ENCODE results near the gene ADCY1. TPM values are rescaled to one million over a fixed set of nuclear protein-coding genes. Genes with fewer than 3 reads are reported as not detected.

ADCY1 gene
- total RNA-seq, 1 experiment from 2014 or later = 0.71 TPM

- CTCF ChIA-PET = no interaction called here
- no TSS peak for BruUV-seq (replicated peaks)
- H3K4me1 ChIP-seq (ENCODE audit: insufficient read depth, low read length, poor library complexity, severe bottlenecking) = no peaks in the 10 kb centered on the region
Observed at GRCh38 chr7:45583296-45583695, 9.1 kb downstream of the ADCY1 start.

DNA sequence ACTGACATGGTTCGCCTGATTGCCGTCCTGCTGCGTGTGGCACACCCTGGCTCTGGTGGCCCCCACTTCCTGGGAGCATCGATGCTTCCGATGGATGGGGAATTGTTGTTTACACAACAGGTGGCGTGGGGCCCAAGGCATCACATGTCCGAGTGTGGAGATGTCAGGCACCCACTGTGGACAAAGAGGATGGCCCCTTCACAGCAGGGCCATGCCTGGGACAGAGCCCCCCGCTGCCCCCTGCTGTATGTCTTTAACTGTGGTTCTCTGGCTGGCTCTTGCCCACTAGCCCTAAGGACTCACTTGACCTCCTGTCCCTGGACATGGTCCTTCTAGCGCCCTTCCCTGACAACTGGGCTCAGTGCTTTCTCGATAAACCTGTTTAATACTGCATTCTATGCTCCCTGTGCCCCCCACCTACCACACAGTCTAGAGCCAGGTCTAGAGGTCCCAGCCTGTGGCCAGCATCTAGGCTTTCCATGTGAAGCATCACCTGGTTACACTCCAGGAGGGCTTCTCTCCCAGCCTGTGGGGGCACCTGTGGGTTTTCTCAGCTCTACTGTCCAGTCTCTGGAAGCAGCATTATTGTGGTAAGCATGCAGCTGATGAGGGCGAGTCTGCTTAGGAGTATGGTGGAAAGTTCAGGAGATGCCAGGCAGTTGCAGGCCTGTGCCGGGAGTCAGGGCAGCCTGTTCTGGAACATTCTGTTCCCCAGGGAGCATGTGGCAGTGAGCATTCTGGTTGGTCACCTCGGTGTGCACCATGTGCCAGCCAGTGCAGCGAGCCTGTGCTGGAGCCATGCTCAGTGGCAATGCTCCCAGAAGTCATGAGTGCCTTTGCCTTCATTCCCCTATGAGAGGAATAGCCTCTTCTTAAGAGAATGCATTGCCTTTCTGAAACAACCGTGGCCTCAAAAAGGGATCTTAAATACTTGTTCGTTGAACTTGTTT, 10.4 kb downstream of the ADCY1 start:
- TF ChIP-seq, protein P1, sequence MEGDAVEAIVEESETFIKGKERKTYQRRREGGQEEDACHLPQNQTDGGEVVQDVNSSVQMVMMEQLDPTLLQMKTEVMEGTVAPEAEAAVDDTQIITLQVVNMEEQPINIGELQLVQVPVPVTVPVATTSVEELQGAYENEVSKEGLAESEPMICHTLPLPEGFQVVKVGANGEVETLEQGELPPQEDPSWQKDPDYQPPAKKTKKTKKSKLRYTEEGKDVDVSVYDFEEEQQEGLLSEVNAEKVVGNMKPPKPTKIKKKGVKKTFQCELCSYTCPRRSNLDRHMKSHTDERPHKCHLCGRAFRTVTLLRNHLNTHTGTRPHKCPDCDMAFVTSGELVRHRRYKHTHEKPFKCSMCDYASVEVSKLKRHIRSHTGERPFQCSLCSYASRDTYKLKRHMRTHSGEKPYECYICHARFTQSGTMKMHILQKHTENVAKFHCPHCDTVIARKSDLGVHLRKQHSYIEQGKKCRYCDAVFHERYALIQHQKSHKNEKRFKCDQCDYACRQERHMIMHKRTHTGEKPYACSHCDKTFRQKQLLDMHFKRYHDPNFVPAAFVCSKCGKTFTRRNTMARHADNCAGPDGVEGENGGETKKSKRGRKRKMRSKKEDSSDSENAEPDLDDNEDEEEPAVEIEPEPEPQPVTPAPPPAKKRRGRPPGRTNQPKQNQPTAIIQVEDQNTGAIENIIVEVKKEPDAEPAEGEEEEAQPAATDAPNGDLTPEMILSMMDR (conservative IDR thresholded peaks at IDR 0.05; ENCODE audit: low read depth, low read length) = no peak
- TF ChIP-seq EZH2 (IDR thresholded peaks at IDR 0.05; ENCODE audit: borderline replicate concordance, low read depth, low read length, poor library complexity, severe bottlenecking) = no peak
- no peak overlapping the region for H3K4me3 ChIP-seq (ENCODE audit: low read depth, low read length, poor library complexity, severe bottlenecking)
- ChIA-PET POLR2A (ENCODE audit: low non-redundant PET) (no interaction called here), CTCF (no interaction called here)
- no peaks in the 10 kb centered on the region for H3K27me3 ChIP-seq (replicated peaks; ENCODE audit: insufficient read depth, low read depth, low read length, poor library complexity)
- intact Hi-C loops (cut with micrococcal nuclease; ENCODE audit: unreplicated experiment) = no loop called here
- no peaks in the 10 kb centered on the region for H3K36me3 ChIP-seq (ENCODE audit: insufficient read depth, low read length, poor library complexity, severe bottlenecking)
- no peak for DNase-seq (ENCODE audit: low spot score)
- BruUV-seq (replicated peaks) = no TSS peak
- H3K4me1 ChIP-seq (ENCODE audit: insufficient read depth, low read length, poor library complexity, severe bottlenecking) = no peaks in the 10 kb centered on the region
- no peak overlapping the region for H3K27ac ChIP-seq (ENCODE audit: low read depth, low read length, poor library complexity, severe bottlenecking)
- H3K9me3 ChIP-seq (ENCODE audit: low read depth, low read length, poor library complexity, severe bottlenecking) = no peaks in the 10 kb centered on the region

More at GRCh38 chr7:45583296-45583695, 9.1 kb downstream of the ADCY1 start:
- no peak for DNase-seq (ENCODE audit: low spot score)
- Histone ChIP-seq H3K27me3 (replicated peaks; ENCODE audit: insufficient read depth, low read depth, low read length, poor library complexity) (no peaks in the 10 kb centered on the region), H3K27ac (ENCODE audit: low read depth, low read length, poor library complexity, severe bottlenecking) (no peak overlapping the region), H3K9me3 (ENCODE audit: low read depth, low read length, poor library complexity, severe bottlenecking) (no peaks in the 10 kb centered on the region), H3K4me3 (ENCODE audit: low read depth, low read length, poor library complexity, severe bottlenecking) (no peak overlapping the region), H3K36me3 (ENCODE audit: insufficient read depth, low read length, poor library complexity, severe bottlenecking) (no peaks in the 10 kb centered on the region)
- intact Hi-C loops (cut with micrococcal nuclease; ENCODE audit: unreplicated experiment) = no loop called here
- POLR2A ChIA-PET (ENCODE audit: low non-redundant PET) = no interaction called here
- TF ChIP-seq, protein P1 (conservative IDR thresholded peaks at IDR 0.05; ENCODE audit: low read depth, low read length) = no peak
- no peak for TF ChIP-seq EZH2 (IDR thresholded peaks at IDR 0.05; ENCODE audit: borderline replicate concordance, low read depth, low read length, poor library complexity, severe bottlenecking)

DNA sequence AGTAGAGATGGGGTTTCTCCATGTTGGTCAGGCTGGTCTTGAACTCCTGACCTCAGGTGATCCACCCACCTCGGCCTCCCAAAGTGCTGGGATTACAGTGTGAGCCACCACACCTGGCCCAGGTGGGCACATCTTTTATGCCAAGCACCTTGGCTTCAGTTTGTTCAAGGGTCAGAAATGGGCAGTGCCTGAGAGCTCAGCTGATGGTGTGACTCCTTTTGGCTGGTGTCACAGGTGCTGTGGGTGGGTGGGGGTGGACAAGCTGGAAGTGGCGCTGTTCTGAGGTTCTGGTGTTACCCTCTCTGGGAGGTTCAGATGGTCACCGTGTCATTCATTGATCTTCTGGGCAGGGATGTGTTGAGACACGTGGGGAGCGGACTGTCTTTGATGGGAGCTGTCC, 11.5 kb downstream of the ADCY1 start:
- intact Hi-C loops (cut with micrococcal nuclease; ENCODE audit: unreplicated experiment) = no loop called here
- H3K27me3 ChIP-seq (replicated peaks; ENCODE audit: insufficient read depth, low read depth, low read length, poor library complexity) = no peaks in the 10 kb centered on the region
- no peak for TF ChIP-seq EZH2 (IDR thresholded peaks at IDR 0.05; ENCODE audit: borderline replicate concordance, low read depth, low read length, poor library complexity, severe bottlenecking)
- TF ChIP-seq, protein P1 (conservative IDR thresholded peaks at IDR 0.05; ENCODE audit: low read depth, low read length) = no peak
- POLR2A ChIA-PET (ENCODE audit: low non-redundant PET) = no interaction called here
- DNase-seq (ENCODE audit: low spot score) = no peak
- no peaks in the 10 kb centered on the region for H3K9me3 ChIP-seq (ENCODE audit: low read depth, low read length, poor library complexity, severe bottlenecking)
- no peaks in the 10 kb centered on the region for H3K36me3 ChIP-seq (ENCODE audit: insufficient read depth, low read length, poor library complexity, severe bottlenecking)
- no TSS peak for BruUV-seq (replicated peaks)
- no peaks in the 10 kb centered on the region for H3K4me1 ChIP-seq (ENCODE audit: insufficient read depth, low read length, poor library complexity, severe bottlenecking)
- no peak overlapping the region for H3K4me3 ChIP-seq (ENCODE audit: low read depth, low read length, poor library complexity, severe bottlenecking)
- no peak overlapping the region for H3K27ac ChIP-seq (ENCODE audit: low read depth, low read length, poor library complexity, severe bottlenecking)
- CTCF ChIA-PET = no interaction called here

Measured in A673 (cell line).